Mesenchymal stem cell (in vitro differentiated cells and primary cell): Measurements from ENCODE around the gene DIAPH2.

Source experiments
- DNase-seq: peaks from one replicate; pipeline ENCODE4 v3.0.0-alpha.2; 2013
- H2AFZ ChIP-seq: one replicate; pipeline ENCODE4 v1.6.1; 2013; ENCODE audit warnings: low read depth, mild to moderate bottlenecking, control low read depth, inconsistent platforms, low read length, moderate library complexity
- H2AK5ac ChIP-seq: 2 replicates; pipeline ENCODE4 v1.6.1; 2013; ENCODE audit warnings: low read length, moderate library complexity, mild to moderate bottlenecking, inconsistent platforms; ENCODE audit not compliant: severe bottlenecking
- H2BK120ac ChIP-seq: one replicate; pipeline ENCODE4 v1.6.1; 2013; ENCODE audit warnings: low read depth, mild to moderate bottlenecking, inconsistent platforms, low read length, moderate library complexity
- H2BK12ac ChIP-seq, 2 experiments: one replicate each; pipeline ENCODE4 v1.6.1; 2013; ENCODE audit warnings: inconsistent platforms in 2 of 2, low read length in 2 of 2, mild to moderate bottlenecking in 2 of 2, moderate library complexity in 2 of 2, control low read depth in 1 of 2
- H2BK15ac ChIP-seq: one replicate; pipeline ENCODE4 v1.6.1; 2013; ENCODE audit warnings: mild to moderate bottlenecking, low read depth, inconsistent platforms; ENCODE audit not compliant: poor library complexity, severe bottlenecking
- H2BK5ac ChIP-seq: 2 replicates; pipeline ENCODE4 v1.6.1; 2013; ENCODE audit warnings: low read depth, mild to moderate bottlenecking, low read length, control low read depth, inconsistent platforms; ENCODE audit not compliant: poor library complexity, severe bottlenecking
- H3K14ac ChIP-seq, 2 experiments: one replicate each; pipeline ENCODE4 v1.6.1; 2013; ENCODE audit warnings: inconsistent platforms in 2 of 2, low read length in 2 of 2, control low read depth in 1 of 2, mild to moderate bottlenecking in 1 of 2, moderate library complexity in 1 of 2
- H3K18ac ChIP-seq, 2 experiments: one replicate each; pipeline ENCODE4 v1.6.1; 2013; ENCODE audit warnings: inconsistent platforms in 2 of 2, low read length in 2 of 2, control low read depth in 1 of 2, low read depth in 1 of 2, mild to moderate bottlenecking in 1 of 2
- H3K23ac ChIP-seq, 2 experiments: one replicate each; pipeline ENCODE4 v1.6.1; 2013; ENCODE audit warnings: inconsistent platforms in 2 of 2, low read length in 2 of 2, mild to moderate bottlenecking in 2 of 2, moderate library complexity in 2 of 2, control low read depth in 1 of 2
- H3K27ac ChIP-seq: 2 replicates; pipeline ENCODE4 v1.5.1; 2013; ENCODE audit warnings: mild to moderate bottlenecking, moderate library complexity, low read length, control low read depth, inconsistent platforms; ENCODE audit not compliant: poor library complexity, severe bottlenecking
- H3K27me3 ChIP-seq, 2 experiments: 2 replicates each; pipeline versions ENCODE4 v1.6.1 to v1.7.0; 2013; ENCODE audit warnings: low read length in 2 of 2, mild to moderate bottlenecking in 2 of 2, moderate library complexity in 2 of 2, control low read depth in 1 of 2, inconsistent platforms in 1 of 2; ENCODE audit not compliant: control insufficient read depth in 1 of 2, insufficient read depth in 1 of 2
- H3K36me3 ChIP-seq, 2 experiments: 2 replicates each; pipeline versions ENCODE4 v1.6.1 to v1.7.0; 2013; ENCODE audit warnings: low read length in 2 of 2, control low read depth in 1 of 2, inconsistent platforms in 1 of 2, low read depth in 1 of 2, mild to moderate bottlenecking in 1 of 2; ENCODE audit not compliant: insufficient read depth in 2 of 2, control insufficient read depth in 1 of 2
- H3K4ac ChIP-seq, 2 experiments: one replicate each; pipeline ENCODE4 v1.6.1; 2013; ENCODE audit warnings: inconsistent platforms in 2 of 2, low read length in 2 of 2, mild to moderate bottlenecking in 2 of 2, moderate library complexity in 2 of 2, control low read depth in 1 of 2, low read depth in 1 of 2
- H3K4me1 ChIP-seq: 2 replicates; pipeline ENCODE4 v1.6.1; 2013; ENCODE audit warnings: low read depth, low read length, control low read depth; ENCODE audit not compliant: control insufficient read depth, insufficient read depth
- H3K4me2 ChIP-seq: 2 replicates; pipeline ENCODE4 v1.6.1; 2013; ENCODE audit warnings: low read length, mild to moderate bottlenecking, inconsistent platforms; ENCODE audit not compliant: poor library complexity, severe bottlenecking
- H3K4me3 ChIP-seq, 2 experiments: 2 replicates each; pipeline versions ENCODE4 v1.5.1 to v1.7.0; 2013; ENCODE audit warnings: low read length in 2 of 2, mild to moderate bottlenecking in 2 of 2, control low read depth in 1 of 2, low read depth in 1 of 2; ENCODE audit not compliant: insufficient read depth in 1 of 2
- H3K79me1 ChIP-seq: replicated peaks from 2 replicates; pipeline ENCODE4 v1.6.1; 2013; ENCODE audit warnings: mild to moderate bottlenecking, control low read depth, low read length, inconsistent platforms; ENCODE audit not compliant: poor library complexity, severe bottlenecking
- H3K9ac ChIP-seq: 2 replicates; pipeline ENCODE4 v1.7.0; 2013; ENCODE audit warnings: mild to moderate bottlenecking, low read length, moderate library complexity
- H3K9me3 ChIP-seq: 2 replicates; pipeline ENCODE4 v1.7.0; 2013; ENCODE audit warnings: mild to moderate bottlenecking, low read length; ENCODE audit not compliant: control insufficient read depth
- H4K8ac ChIP-seq: one replicate; pipeline ENCODE4 v1.6.1; 2013; ENCODE audit warnings: inconsistent platforms, mild to moderate bottlenecking, low read length, moderate library complexity
- H4K91ac ChIP-seq: one replicate; pipeline ENCODE4 v1.6.1; 2013; ENCODE audit warnings: mild to moderate bottlenecking, low read length, inconsistent platforms
- WGBS: methylation state at CpG from one replicate; pipeline ENCODE4 v1.1.7; 2013; ENCODE audit warnings: mixed read lengths; 5-methylcytosine and 5-hydroxymethylcytosine counted together

Gene DIAPH2

DNA sequence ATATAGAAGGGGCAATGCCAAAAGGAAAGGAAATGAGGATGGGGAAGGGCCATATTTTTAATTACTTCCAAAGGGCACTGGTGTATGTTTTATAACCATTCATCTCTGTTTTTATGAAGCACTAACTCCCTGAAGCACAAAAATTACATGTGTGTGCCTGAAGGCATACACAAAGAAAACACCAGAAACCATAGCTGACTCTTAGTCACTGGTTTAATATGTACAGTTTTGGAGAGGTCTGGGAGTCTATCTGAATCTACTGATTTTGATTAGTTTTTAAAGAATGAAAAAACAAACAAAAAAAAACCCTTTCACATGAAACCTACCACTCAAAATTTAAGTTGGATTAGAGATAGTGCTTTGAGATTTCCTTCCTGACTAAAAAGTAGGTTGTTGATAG is 637.8 kb downstream of the DIAPH2 start:
- Histone ChIP-seq H2AFZ (no peak overlapping the region), H3K18ac (no peak overlapping the region), H3K14ac (no peak overlapping the region), H3K4ac (no peak overlapping the region), H2BK5ac (no peak overlapping the region), H3K4me1 (no peaks in the 10 kb centered on the region), H3K4me3 (no peak overlapping the region), H3K36me3 (no peaks in the 10 kb centered on the region), H3K23ac (no peak overlapping the region), H3K9ac (no peak overlapping the region), H2AK5ac (no peak overlapping the region), H3K9me3 (no peaks in the 10 kb centered on the region), H3K27me3 (no peaks in the 10 kb centered on the region), H3K79me1 (no peaks in the 10 kb centered on the region), H4K8ac (no peak overlapping the region), H2BK120ac (no peak overlapping the region), H3K4me2 (no peak overlapping the region), H4K91ac (no peak overlapping the region), H3K27ac (no peak overlapping the region), H2BK15ac (no peak overlapping the region), H2BK12ac (no peak overlapping the region)
- DNase-seq: no peak

DNA sequence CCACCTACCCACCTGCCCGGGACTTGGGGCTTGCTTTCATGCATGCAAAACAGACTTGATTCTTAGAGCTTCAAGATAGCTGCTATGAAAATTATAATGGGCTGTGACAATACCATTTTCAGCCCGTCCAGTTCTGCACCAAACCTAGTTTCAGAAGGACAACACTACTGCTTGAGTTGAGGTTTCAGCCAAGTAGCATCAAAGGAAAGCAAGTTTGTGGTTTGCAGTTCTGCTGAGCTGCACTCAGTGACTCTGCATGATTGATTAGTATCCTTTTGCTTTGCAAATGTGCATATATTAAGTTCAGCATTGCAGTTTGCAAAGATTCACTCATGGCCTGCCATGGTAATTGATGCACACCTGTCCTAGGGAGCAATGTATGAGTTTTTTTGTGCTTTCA is 641.8 kb downstream of the DIAPH2 start:
- Histone ChIP-seq H2BK120ac (no peak overlapping the region), H3K27me3 (no peaks in the 10 kb centered on the region), H3K36me3 (no peaks in the 10 kb centered on the region), H3K4me2 (no peak overlapping the region), H3K9me3 (no peaks in the 10 kb centered on the region), H3K27ac (no peak overlapping the region), H3K18ac (no peak overlapping the region), H3K79me1 (no peaks in the 10 kb centered on the region), H3K23ac (no peak overlapping the region), H4K91ac (no peak overlapping the region), H4K8ac (no peak overlapping the region), H3K14ac (no peak overlapping the region), H3K4me3 (no peak overlapping the region), H2AFZ (no peak overlapping the region), H2AK5ac (no peak overlapping the region), H2BK15ac (no peak overlapping the region), H2BK5ac (no peak overlapping the region), H3K4ac (no peak overlapping the region), H3K4me1 (no peaks in the 10 kb centered on the region), H2BK12ac (no peak overlapping the region), H3K9ac (no peak overlapping the region)
- no peak for DNase-seq
- 94% methylated on average over 2 of the region's 2 CpGs for WGBS

DNA sequence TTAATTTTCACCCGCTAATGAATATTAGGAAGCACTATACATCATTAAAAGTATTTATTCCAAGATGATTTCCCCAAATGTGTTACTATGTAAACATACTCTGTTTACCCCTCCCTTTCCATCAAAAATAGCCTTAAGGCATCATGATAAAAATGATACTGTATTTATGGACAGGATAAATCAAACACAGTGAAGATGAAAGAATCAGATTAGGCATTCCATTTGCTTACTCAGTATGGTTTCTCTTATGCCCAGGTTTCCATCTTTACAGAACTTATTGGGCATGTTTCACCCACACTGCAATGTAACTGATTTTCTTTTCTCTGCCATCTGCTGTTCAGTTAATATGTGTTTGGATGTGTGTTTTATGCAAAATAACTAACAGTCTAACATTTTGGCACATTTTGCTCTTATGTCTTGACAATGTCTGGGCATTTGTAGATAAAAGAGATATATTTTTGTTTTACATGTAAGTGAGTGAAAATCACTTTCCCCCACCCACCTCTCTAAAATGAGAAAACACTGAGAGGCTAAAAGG is 644.3 kb downstream of the DIAPH2 start:
- H3K4me2 ChIP-seq: no peak overlapping the region
- no peak overlapping the region for H2AK5ac ChIP-seq
- no peaks in the 10 kb centered on the region for H3K36me3 ChIP-seq
- H2BK5ac ChIP-seq: no peak overlapping the region
- H4K91ac ChIP-seq: no peak overlapping the region
- no peak overlapping the region for H3K23ac ChIP-seq
- H3K9ac ChIP-seq: no peak overlapping the region
- H3K9me3 ChIP-seq: no peaks in the 10 kb centered on the region
- no peak overlapping the region for H2AFZ ChIP-seq
- H3K14ac ChIP-seq: no peak overlapping the region
- no CpG with 5 or more reads among the region's 1 CpG for WGBS
- H3K27ac ChIP-seq: no peak overlapping the region
- DNase-seq: no peak
- no peaks in the 10 kb centered on the region for H3K27me3 ChIP-seq
- no peak overlapping the region for H3K4me3 ChIP-seq
- no peak overlapping the region for H3K18ac ChIP-seq
- H4K8ac ChIP-seq: no peak overlapping the region
- H2BK12ac ChIP-seq: no peak overlapping the region
- no peak overlapping the region for H2BK15ac ChIP-seq
- no peaks in the 10 kb centered on the region for H3K79me1 ChIP-seq
- H2BK120ac ChIP-seq: no peak overlapping the region
- no peaks in the 10 kb centered on the region for H3K4me1 ChIP-seq
- no peak overlapping the region for H3K4ac ChIP-seq

DNA sequence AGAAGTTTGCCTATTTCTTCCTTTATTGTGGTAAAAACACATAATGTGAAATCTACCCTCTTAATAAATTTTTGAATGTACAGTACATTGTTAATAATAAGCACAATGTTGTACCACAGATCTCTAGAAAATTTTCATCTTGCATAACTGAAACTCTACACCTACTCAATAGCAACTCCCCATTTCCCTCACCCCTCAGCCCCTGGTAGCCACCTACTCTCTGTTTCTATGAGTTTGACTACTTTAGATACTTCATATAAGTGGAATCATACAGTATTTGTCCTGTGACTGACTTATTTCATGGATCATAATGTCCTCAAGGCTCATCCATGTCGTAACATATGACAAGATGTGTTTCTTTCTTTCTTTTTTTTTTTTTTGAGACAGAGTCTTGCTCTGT is 645.5 kb downstream of the DIAPH2 start:
- no peak for DNase-seq
- H4K8ac ChIP-seq: no peak overlapping the region
- whole genome bisulfite sequencing: 100% methylated on average over 1 of the region's 1 CpG
- H2BK120ac ChIP-seq: no peak overlapping the region
- no peak overlapping the region for H4K91ac ChIP-seq
- H3K4me1 ChIP-seq: no peaks in the 10 kb centered on the region
- H3K18ac ChIP-seq: no peak overlapping the region
- no peak overlapping the region for H3K27ac ChIP-seq
- H3K4me2 ChIP-seq: no peak overlapping the region
- H3K23ac ChIP-seq: no peak overlapping the region
- H3K9ac ChIP-seq: no peak overlapping the region
- no peaks in the 10 kb centered on the region for H3K79me1 ChIP-seq
- H2BK5ac ChIP-seq: no peak overlapping the region
- no peak overlapping the region for H2AK5ac ChIP-seq
- no peak overlapping the region for H3K14ac ChIP-seq
- no peak overlapping the region for H3K4me3 ChIP-seq
- H3K4ac ChIP-seq: no peak overlapping the region
- H3K9me3 ChIP-seq: no peaks in the 10 kb centered on the region
- no peak overlapping the region for H2BK12ac ChIP-seq
- H3K36me3 ChIP-seq: no peaks in the 10 kb centered on the region
- H3K27me3 ChIP-seq: no peaks in the 10 kb centered on the region
- no peak overlapping the region for H2AFZ ChIP-seq
- no peak overlapping the region for H2BK15ac ChIP-seq
